ENCODE measurements around the gene KXD1. TPM values are rescaled to one million over a fixed set of nuclear protein-coding genes. Genes with fewer than 3 reads are reported as not detected.
A peak's percentile ranks its signal among the peaks of the same experiment; 100 is the strongest.
"Not testable (repeated sequence)": the region's sequence is repeated elsewhere in the genome, so short reads cannot be mapped to it uniquely, and the experiment has no call there.

Gene KXD1
- total RNA-seq, 2 experiments from 2014 or later, result 121 to 170 TPM

GRCh38 chr19:18597809-18598660 lies 40.4 kb downstream of the KXD1 start:
- DNase-seq (no peak), ATAC-seq (no peak)
- no peaks in the 10 kb centered on the region for H3K9me3 Mint-ChIP-seq (ENCODE audit: low read depth)
- no peak overlapping the region for H3K4me3 Mint-ChIP-seq
- no peak overlapping the region for H3K27ac Mint-ChIP-seq
- peaks cover 13% of the 10 kb centered on the region for H3K4me1 Mint-ChIP-seq
- POLR2A ChIA-PET, result no interaction called here
- CTCF ChIA-PET, result interaction anchor here (0.6 kb wide), 1 partner anchor 10 kb away, joined by 3 read pairs; no protein-coding TSS in a partner anchor
- H3K27me3 Mint-ChIP-seq, result peaks cover 11% of the 10 kb centered on the region
- intact Hi-C loops (cut with DNase I, micrococcal nuclease), result loop anchor here (5.0 to 10.0 kb wide), 2 partner anchors 187 to 194 kb away; partner anchors contain the start of gene COMP (in 1 of the 2)
- no peaks in the 10 kb centered on the region for H3K36me3 Mint-ChIP-seq (ENCODE audit: low read depth)

- ChIA-PET POLR2A (no interaction called here), CTCF (interaction anchor here (0.7 kb wide), 1 partner anchor 176 kb away, joined by 3 read pairs; no protein-coding TSS in a partner anchor)
- intact Hi-C loops (cut with DNase I, micrococcal nuclease), result loop anchor here (5.0 to 10.0 kb wide), 2 partner anchors 185 to 193 kb away; partner anchors contain the start of gene COMP (in 1 of the 2)
Observed at GRCh38 chr19:18599485-18599884, 41.8 kb downstream of the KXD1 start.

GRCh38 chr19:18600692-18601397 lies 43.2 kb downstream of the KXD1 start:
- ATAC-seq; DNase-seq; CTCF ChIA-PET; H3K4me3 Mint-ChIP-seq; POLR2A ChIA-PET; intact Hi-C loops (cut with DNase I, micrococcal nuclease); H3K9me3 Mint-ChIP-seq (ENCODE audit: low read depth); H3K4me1 Mint-ChIP-seq; H3K36me3 Mint-ChIP-seq (ENCODE audit: low read depth); H3K27ac Mint-ChIP-seq: not testable (repeated sequence)
- H3K27me3 Mint-ChIP-seq, result peaks cover 25% of the 10 kb centered on the region

More at GRCh38 chr19:18599485-18599884, 41.8 kb downstream of the KXD1 start:
- no peak overlapping the region for H3K27ac Mint-ChIP-seq
- H3K9me3 Mint-ChIP-seq (ENCODE audit: low read depth), result no peaks in the 10 kb centered on the region
- no peak overlapping the region for H3K4me3 Mint-ChIP-seq
- ATAC-seq, result no peak
- H3K27me3 Mint-ChIP-seq, result peaks cover 17% of the 10 kb centered on the region
- DNase-seq, result no peak
- H3K36me3 Mint-ChIP-seq (ENCODE audit: low read depth), result no peaks in the 10 kb centered on the region
- peaks cover 11% of the 10 kb centered on the region for H3K4me1 Mint-ChIP-seq

GRCh38 chr19:18601875-18602274 lies 44.2 kb downstream of the KXD1 start:
- no peak for ATAC-seq
- H3K27me3 Mint-ChIP-seq, result peaks cover 24% of the 10 kb centered on the region
- H3K9me3 Mint-ChIP-seq (ENCODE audit: low read depth), result no peaks in the 10 kb centered on the region
- H3K36me3 Mint-ChIP-seq (ENCODE audit: low read depth), result no peaks in the 10 kb centered on the region
- peaks cover 4% of the 10 kb centered on the region for H3K4me1 Mint-ChIP-seq
- ChIA-PET POLR2A (no interaction called here), CTCF (no interaction called here)
- intact Hi-C loops (cut with DNase I, micrococcal nuclease), result no loop called here
- H3K4me3 Mint-ChIP-seq, result no peak overlapping the region
- no peak overlapping the region for H3K27ac Mint-ChIP-seq
- no peak for DNase-seq

GRCh38 chr19:18603255-18603957 lies 45.7 kb downstream of the KXD1 start:
- ATAC-seq, result peak; percentile 62

GRCh38 chr19:18603958-18604819 lies 46.5 kb downstream of the KXD1 start:
- ATAC-seq (no peak), DNase-seq (no peak)
- Mint-ChIP-seq H3K27ac (no peak overlapping the region), H3K27me3 (peaks cover 40% of the 10 kb centered on the region), H3K4me1 (peaks cover 9% of the 10 kb centered on the region), H3K4me3 (no peak overlapping the region), H3K36me3 (ENCODE audit: low read depth) (no peaks in the 10 kb centered on the region), H3K9me3 (ENCODE audit: low read depth) (no peaks in the 10 kb centered on the region)
- POLR2A ChIA-PET, result no interaction called here
- intact Hi-C loops (cut with DNase I, micrococcal nuclease), result no loop called here
- CTCF ChIA-PET, result interaction anchor here (1.0 kb wide), 1 partner anchor 33 kb away, joined by 4 read pairs; the partner anchor contains the start of gene UBA52

More at GRCh38 chr19:18603255-18603957, 45.7 kb downstream of the KXD1 start:
- CTCF ChIA-PET, result interaction anchor here (0.7 kb wide), 1 partner anchor 36 kb away, joined by 3 read pairs; no protein-coding TSS in a partner anchor
- peaks cover 9% of the 10 kb centered on the region for H3K4me1 Mint-ChIP-seq
- H3K27me3 Mint-ChIP-seq, result peaks cover 32% of the 10 kb centered on the region
- no peaks in the 10 kb centered on the region for H3K36me3 Mint-ChIP-seq (ENCODE audit: low read depth)
- no peaks in the 10 kb centered on the region for H3K9me3 Mint-ChIP-seq (ENCODE audit: low read depth)
- DNase-seq, result peak; percentile 52
- no peak overlapping the region for H3K4me3 Mint-ChIP-seq
- POLR2A ChIA-PET, result no interaction called here
- intact Hi-C loops (cut with DNase I, micrococcal nuclease), result no loop called here
- no peak overlapping the region for H3K27ac Mint-ChIP-seq

GRCh38 chr19:18604820-18605159 lies 47.1 kb downstream of the KXD1 start:
- ChIA-PET POLR2A (no interaction called here), CTCF (interaction anchor here (1.0 kb wide), 1 partner anchor 33 kb away, joined by 4 read pairs; the partner anchor contains the start of gene UBA52)
- no peak overlapping the region for H3K4me3 Mint-ChIP-seq
- DNase-seq (no peak), ATAC-seq (no peak)
- H3K27me3 Mint-ChIP-seq, result peaks cover 46% of the 10 kb centered on the region
- H3K36me3 Mint-ChIP-seq (ENCODE audit: low read depth), result no peaks in the 10 kb centered on the region
- H3K9me3 Mint-ChIP-seq (ENCODE audit: low read depth), result no peaks in the 10 kb centered on the region
- intact Hi-C loops (cut with DNase I, micrococcal nuclease), result no loop called here
- H3K27ac Mint-ChIP-seq, result no peak overlapping the region
- H3K4me1 Mint-ChIP-seq, result peaks cover 9% of the 10 kb centered on the region

- no peaks in the 10 kb centered on the region for H3K36me3 Mint-ChIP-seq (ENCODE audit: low read depth)
- H3K27ac Mint-ChIP-seq, result no peak overlapping the region
- no peak overlapping the region for H3K4me3 Mint-ChIP-seq
- intact Hi-C loops (cut with DNase I, micrococcal nuclease), result no loop called here
- CTCF ChIA-PET, result interaction anchor here (1.0 kb wide), 1 partner anchor 34 kb away, joined by 4 read pairs; the partner anchor contains the start of gene UBA52
- peaks cover 9% of the 10 kb centered on the region for H3K4me1 Mint-ChIP-seq
- DNase-seq, result no peak
- H3K27me3 Mint-ChIP-seq, result peaks cover 48% of the 10 kb centered on the region
- POLR2A ChIA-PET, result no interaction called here
- no peak for ATAC-seq
- no peaks in the 10 kb centered on the region for H3K9me3 Mint-ChIP-seq (ENCODE audit: low read depth)
Observed at GRCh38 chr19:18605196-18605545, 47.5 kb downstream of the KXD1 start.

- Mint-ChIP-seq H3K27me3 (peaks cover 51% of the 10 kb centered on the region), H3K36me3 (ENCODE audit: low read depth) (no peaks in the 10 kb centered on the region), H3K4me1 (peaks cover 9% of the 10 kb centered on the region), H3K27ac (no peak overlapping the region), H3K9me3 (ENCODE audit: low read depth) (no peaks in the 10 kb centered on the region), H3K4me3 (no peak overlapping the region)
- ChIA-PET POLR2A (no interaction called here), CTCF (interaction anchor here (1.0 kb wide), 1 partner anchor 34 kb away, joined by 4 read pairs; the partner anchor contains the start of gene UBA52)
- intact Hi-C loops (cut with DNase I, micrococcal nuclease), result no loop called here
- no peak for DNase-seq
- no peak for ATAC-seq
Observed at GRCh38 chr19:18605546-18606280, 48.0 kb downstream of the KXD1 start.
